ENCODE data around the gene CA6.
"Not testable (repeated sequence)": the region's sequence is repeated elsewhere in the genome, so short reads cannot be mapped to it uniquely, and the experiment has no call there.

CA6 gene

GRCh38 chr1:9018333-9018732, 72.7 kb downstream of the CA6 start:
- no peak for DNase-seq
- CTCF ChIA-PET, result no interaction called here
- 98% methylated on average over 10 of the region's 13 CpGs for WGBS (ENCODE audit: insufficient coverage)

DNA sequence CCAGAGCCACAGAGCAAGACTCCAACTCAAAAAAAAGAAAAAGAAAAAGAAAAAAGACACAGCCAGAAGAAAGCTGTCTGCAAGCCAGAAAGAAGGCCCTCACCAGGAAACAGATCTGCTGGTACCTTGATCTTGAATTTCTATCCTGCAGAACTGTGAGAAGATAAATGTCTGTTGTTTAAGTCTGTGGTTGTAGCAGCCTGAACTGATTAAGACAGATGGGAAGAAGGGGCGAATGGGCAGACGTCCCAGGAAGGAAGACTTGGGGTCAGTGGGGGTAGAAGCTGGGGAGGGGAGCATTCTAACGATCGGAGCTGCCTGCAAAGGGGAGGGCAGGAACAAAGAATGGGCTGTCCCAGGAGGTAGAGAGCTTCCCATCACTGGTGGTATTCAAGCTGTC, 74.2 kb downstream of the CA6 start:
- POLR2A ChIA-PET, result interaction anchor here (0.6 to 1.2 kb wide), 2 partner anchors 71 to 81 kb away, joined by 3 read pairs; no protein-coding TSS in a partner anchor
- 0% methylated on average over 4 of the region's 4 CpGs for WGBS (ENCODE audit: insufficient coverage)
- Histone ChIP-seq H3K4me1 (ENCODE audit: control extremely low read depth in 1 of 4, control insufficient read depth in 4 of 4, insufficient read depth in 4 of 4, low read length in 3 of 4) (peaks cover 0 to 23% (median 17%) of the 10 kb centered on the region in 4 experiments), H3K36me3 (ENCODE audit: control insufficient read depth in 4 of 4, insufficient read depth in 4 of 4, low read length in 3 of 4) (no peaks in the 10 kb centered on the region), H3K27me3 (replicated peaks in 2 of 5; ENCODE audit: control insufficient read depth in 4 of 5, insufficient read depth in 5 of 5, low read length in 4 of 5) (no peaks in the 10 kb centered on the region), H3K9me3 (ENCODE audit: control extremely low read depth in 1 of 5, control insufficient read depth in 4 of 5, insufficient read depth in 2 of 5, low read depth in 1 of 5, low read length in 4 of 5) (no peaks in the 10 kb centered on the region), H3K4me3 (ENCODE audit: control insufficient read depth in 1 of 7, extremely low read depth in 1 of 7, insufficient read depth in 4 of 7, low read depth in 2 of 7, low read length in 6 of 7) (peak overlapping the region in 1 of 7 experiments; percentile 4), H3K27ac (ENCODE audit: insufficient read depth in 1 of 2, low read depth in 1 of 2, low read length in 2 of 2, poor library complexity in 1 of 2, severe bottlenecking in 2 of 2) (no peak overlapping the region)
- CTCF ChIA-PET, result interaction anchor here (1.0 to 2.0 kb wide), 6 partner anchors 10 to 82 kb away, joined by 3 to 7 read pairs (median 4); no protein-coding TSS in a partner anchor
- peak in 1 of 3 donors; percentile 22 for DNase-seq

More at GRCh38 chr1:9018333-9018732, 72.7 kb downstream of the CA6 start:
- no peaks in the 10 kb centered on the region for H3K9me3 ChIP-seq (ENCODE audit: control extremely low read depth in 1 of 5, control insufficient read depth in 4 of 5, insufficient read depth in 2 of 5, low read depth in 1 of 5, low read length in 4 of 5)
- POLR2A ChIA-PET, result no interaction called here
- no peaks in the 10 kb centered on the region for H3K27me3 ChIP-seq (replicated peaks in 2 of 5; ENCODE audit: control insufficient read depth in 4 of 5, insufficient read depth in 5 of 5, low read length in 4 of 5)
- H3K4me3 ChIP-seq (ENCODE audit: control insufficient read depth in 1 of 7, extremely low read depth in 1 of 7, insufficient read depth in 4 of 7, low read depth in 2 of 7, low read length in 6 of 7), result no peak overlapping the region
- H3K4me1 ChIP-seq (ENCODE audit: control extremely low read depth in 1 of 4, control insufficient read depth in 4 of 4, insufficient read depth in 4 of 4, low read length in 3 of 4), result peaks cover 0 to 23% (median 19%) of the 10 kb centered on the region in 4 experiments
- no peaks in the 10 kb centered on the region for H3K36me3 ChIP-seq (ENCODE audit: control insufficient read depth in 4 of 4, insufficient read depth in 4 of 4, low read length in 3 of 4)
- no peak overlapping the region for H3K27ac ChIP-seq (ENCODE audit: insufficient read depth in 1 of 2, low read depth in 1 of 2, low read length in 2 of 2, poor library complexity in 1 of 2, severe bottlenecking in 2 of 2)

DNA sequence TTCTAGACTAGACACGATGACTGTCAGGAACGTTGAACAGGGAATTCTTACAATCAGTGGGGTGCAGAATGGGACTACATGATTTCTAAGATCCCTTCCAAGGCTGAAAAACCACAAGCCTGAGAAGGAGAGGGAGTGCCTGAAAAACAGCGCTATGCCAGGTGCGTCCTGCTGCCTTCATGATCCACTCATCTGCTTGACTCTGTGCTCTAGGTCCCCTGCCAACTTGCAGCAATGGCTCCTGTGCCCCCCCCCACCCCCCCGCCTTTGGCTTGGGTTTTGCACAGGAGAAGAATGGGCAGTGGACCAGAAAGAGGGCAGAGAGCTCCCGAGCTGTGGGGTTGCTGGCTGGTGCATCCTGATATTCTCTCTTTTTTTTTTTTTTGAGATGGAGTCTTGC, 74.6 kb downstream of the CA6 start:
- Histone ChIP-seq H3K4me1 (ENCODE audit: control extremely low read depth in 1 of 4, control insufficient read depth in 4 of 4, insufficient read depth in 4 of 4, low read length in 3 of 4) (peaks cover 0 to 20% (median 15%) of the 10 kb centered on the region in 4 experiments), H3K27ac (ENCODE audit: insufficient read depth in 1 of 2, low read depth in 1 of 2, low read length in 2 of 2, poor library complexity in 1 of 2, severe bottlenecking in 2 of 2) (no peak overlapping the region), H3K4me3 (ENCODE audit: control insufficient read depth in 1 of 7, extremely low read depth in 1 of 7, insufficient read depth in 4 of 7, low read depth in 2 of 7, low read length in 6 of 7) (peak overlapping the region in 1 of 7 experiments; percentile 4), H3K27me3 (replicated peaks in 2 of 5; ENCODE audit: control insufficient read depth in 4 of 5, insufficient read depth in 5 of 5, low read length in 4 of 5) (no peaks in the 10 kb centered on the region), H3K36me3 (ENCODE audit: control insufficient read depth in 4 of 4, insufficient read depth in 4 of 4, low read length in 3 of 4) (no peaks in the 10 kb centered on the region), H3K9me3 (ENCODE audit: control extremely low read depth in 1 of 5, control insufficient read depth in 4 of 5, insufficient read depth in 2 of 5, low read depth in 1 of 5, low read length in 4 of 5) (no peaks in the 10 kb centered on the region)
- 19% methylated on average over 4 of the region's 6 CpGs for WGBS (ENCODE audit: insufficient coverage)
- POLR2A ChIA-PET, result no interaction called here
- DNase-seq, result peak in 2 of 3 donors; percentile 72 to 82
- CTCF ChIA-PET, result interaction anchor here (1.0 to 2.0 kb wide), 5 partner anchors 10 to 82 kb away, joined by 3 to 7 read pairs (median 4); no protein-coding TSS in a partner anchor

- not testable (repeated sequence) for H3K4me3 ChIP-seq (ENCODE audit: control insufficient read depth in 1 of 7, extremely low read depth in 1 of 7, insufficient read depth in 4 of 7, low read depth in 2 of 7, low read length in 6 of 7); DNase-seq; H3K36me3 ChIP-seq (ENCODE audit: control insufficient read depth in 4 of 4, insufficient read depth in 4 of 4, low read length in 3 of 4); H3K27me3 ChIP-seq (replicated peaks in 2 of 5; ENCODE audit: control insufficient read depth in 4 of 5, insufficient read depth in 5 of 5, low read length in 4 of 5); H3K27ac ChIP-seq (ENCODE audit: insufficient read depth in 1 of 2, low read depth in 1 of 2, low read length in 2 of 2, poor library complexity in 1 of 2, severe bottlenecking in 2 of 2); H3K9me3 ChIP-seq (ENCODE audit: control extremely low read depth in 1 of 5, control insufficient read depth in 4 of 5, insufficient read depth in 2 of 5, low read depth in 1 of 5, low read length in 4 of 5)
- 100% methylated on average over 4 of the region's 15 CpGs for WGBS (ENCODE audit: insufficient coverage)
- H3K4me1 ChIP-seq (ENCODE audit: control extremely low read depth in 1 of 4, control insufficient read depth in 4 of 4, insufficient read depth in 4 of 4, low read length in 3 of 4), result peaks cover 0 to 15% (median 12%) of the 10 kb centered on the region in 4 experiments
- ChIA-PET CTCF (interaction anchor here (0.6 to 1.5 kb wide), 3 partner anchors 18 to 59 kb away, joined by 3 read pairs; no protein-coding TSS in a partner anchor), POLR2A (interaction anchor here (1.1 kb wide), 1 partner anchor 17 kb away, joined by 4 read pairs; no protein-coding TSS in a partner anchor)
These were observed 76.5 kb downstream of the CA6 start for GRCh38 chr1:9022026-9022738.

GRCh38 chr1:9022773-9023172, 77.1 kb downstream of the CA6 start:
- H3K4me1 ChIP-seq (ENCODE audit: control extremely low read depth in 1 of 4, control insufficient read depth in 4 of 4, insufficient read depth in 4 of 4, low read length in 3 of 4), result peaks cover 0 to 15% (median 12%) of the 10 kb centered on the region in 4 experiments
- no peak for DNase-seq
- CTCF ChIA-PET, result interaction anchor here (1.1 to 1.5 kb wide), 2 partner anchors 18 to 60 kb away, joined by 3 read pairs; no protein-coding TSS in a partner anchor
- no peaks in the 10 kb centered on the region for H3K27me3 ChIP-seq (replicated peaks in 2 of 5; ENCODE audit: control insufficient read depth in 4 of 5, insufficient read depth in 5 of 5, low read length in 4 of 5)
- H3K4me3 ChIP-seq (ENCODE audit: control insufficient read depth in 1 of 7, extremely low read depth in 1 of 7, insufficient read depth in 4 of 7, low read depth in 2 of 7, low read length in 6 of 7), result no peak overlapping the region
- no peaks in the 10 kb centered on the region for H3K9me3 ChIP-seq (ENCODE audit: control extremely low read depth in 1 of 5, control insufficient read depth in 4 of 5, insufficient read depth in 2 of 5, low read depth in 1 of 5, low read length in 4 of 5)
- WGBS (ENCODE audit: insufficient coverage), result 98% methylated on average over 10 of the region's 10 CpGs
- no peak overlapping the region for H3K27ac ChIP-seq (ENCODE audit: insufficient read depth in 1 of 2, low read depth in 1 of 2, low read length in 2 of 2, poor library complexity in 1 of 2, severe bottlenecking in 2 of 2)
- no peaks in the 10 kb centered on the region for H3K36me3 ChIP-seq (ENCODE audit: control insufficient read depth in 4 of 4, insufficient read depth in 4 of 4, low read length in 3 of 4)
- POLR2A ChIA-PET, result interaction anchor here (0.7 kb wide), 1 partner anchor 15 kb away, joined by 3 read pairs; no protein-coding TSS in a partner anchor
